Endothelial cell of umbilical vein (primary cell): ENCODE measurements around the gene FBXW4.

Experiments
- CTCF ChIP-seq, 2 donors: IDR thresholded peaks; 1 replicate in 1 of 2; 2 replicates in 1 of 2; pipeline ENCODE4 v1.5.1; 2011; ENCODE audit warnings: low read length in 2 of 2, mild to moderate bottlenecking in 2 of 2, moderate library complexity in 2 of 2, control low read depth in 1 of 2, inconsistent platforms in 1 of 2, low read depth in 1 of 2; ENCODE audit not compliant: insufficient read depth in 1 of 2; ENCODE audit errors: extremely low read depth in 1 of 2
- EZH2 ChIP-seq: IDR thresholded peaks from 2 replicates; pipeline ENCODE4 v1.6.1; 2012; ENCODE audit warnings: borderline replicate concordance, low read depth, mild to moderate bottlenecking, moderate library complexity, low read length, inconsistent platforms; ENCODE audit not compliant: severe bottlenecking
- FOS ChIP-seq: IDR thresholded peaks from 2 replicates; pipeline ENCODE4 v1.6.1; 2011; ENCODE audit warnings: mild to moderate bottlenecking, low read length, moderate library complexity, borderline replicate concordance; ENCODE audit not compliant: insufficient read depth
- JUN ChIP-seq: IDR thresholded peaks from 2 replicates; pipeline ENCODE4 v1.6.1; 2011; ENCODE audit warnings: borderline replicate concordance, low read depth; ENCODE audit not compliant: insufficient read length, insufficient read depth
- MAX ChIP-seq: IDR thresholded peaks from 2 replicates; pipeline ENCODE4 v1.6.1; 2011; ENCODE audit not compliant: insufficient read depth, insufficient read length
- MYC ChIP-seq: IDR thresholded peaks from one replicate; pipeline ENCODE4 v1.6.1; 2011; ENCODE audit warnings: mild to moderate bottlenecking, low read depth, low read length
- POLR2A ChIP-seq: IDR thresholded peaks from 2 replicates; pipeline ENCODE4 v1.6.1; 2012; ENCODE audit warnings: low read depth, mild to moderate bottlenecking, control low read depth, low read length
- POLR2AphosphoS5 ChIP-seq: IDR thresholded peaks from 2 replicates; pipeline ENCODE4 v1.6.1; 2012; ENCODE audit warnings: low read depth, mild to moderate bottlenecking, control low read depth, low read length, moderate library complexity; ENCODE audit not compliant: insufficient read depth

GRCh38 chr10:101732096-101732495 is 37.1 kb upstream of the FBXW4 start:
- no peak for TF ChIP-seq CTCF (IDR thresholded peaks at IDR 0.05; ENCODE audit: extremely low read depth in 1 of 2, insufficient read depth in 1 of 2, low read depth in 1 of 2, low read length in 2 of 2)
- no peak for TF ChIP-seq POLR2A
- no peak for TF ChIP-seq FOS
- TF ChIP-seq MYC: no peak
- no peak for TF ChIP-seq EZH2
- no peak for TF ChIP-seq POLR2AphosphoS5
- TF ChIP-seq MAX: no peak
- TF ChIP-seq JUN: no peak
